DND-41 (cell line): ENCODE results near the gene KIF18B.

Source experiments
- ATAC-seq: fragments of 200-7000 bp; cut with Tn5 transposase; 3 replicates; pipeline ENCODE4 v1.9.1; 2021; ENCODE audit warnings: low read depth; ENCODE audit not compliant: insufficient read depth
- DNase-seq: peaks from one replicate; pipeline ENCODE4 v3.0.0-alpha.2; 2020
- H2AFZ ChIP-seq: 2 replicates; pipeline ENCODE4 v1.6.0; 2012; ENCODE audit warnings: low read depth, low read length
- H3K27ac ChIP-seq: 2 replicates; pipeline ENCODE4 v1.5.1; 2012; ENCODE audit warnings: low read length, inconsistent platforms
- H3K27me3 ChIP-seq: fragments of 200-600 bp; sonication (generic); 2 replicates; pipeline ENCODE4 v1.6.0; 2012; ENCODE audit warnings: low read length, mild to moderate bottlenecking, inconsistent platforms; ENCODE audit not compliant: insufficient read depth, poor library complexity
- H3K36me3 ChIP-seq: 2 replicates; pipeline ENCODE4 v1.5.1; 2012; ENCODE audit warnings: low read length, inconsistent platforms; ENCODE audit not compliant: insufficient read depth
- H3K4me1 ChIP-seq: 2 replicates; pipeline ENCODE4 v1.5.1; 2012; ENCODE audit warnings: mild to moderate bottlenecking, low read length; ENCODE audit not compliant: insufficient read depth
- H3K4me2 ChIP-seq: 2 replicates; pipeline ENCODE4 v1.6.0; 2012; ENCODE audit warnings: mild to moderate bottlenecking, moderate library complexity, low read length, inconsistent platforms; ENCODE audit not compliant: insufficient read depth
- H3K4me3 ChIP-seq, 2 experiments: fragments of 200-600 bp in 1 of 2; shearing (Covaris generic) in 1 of 2; 2 replicates each; pipeline ENCODE4 v1.5.1; 2012 to 2016; ENCODE audit warnings: inconsistent platforms in 2 of 2, low read length in 2 of 2, mild to moderate bottlenecking in 2 of 2, low read depth in 1 of 2, moderate library complexity in 1 of 2
- H3K79me2 ChIP-seq: 2 replicates; pipeline ENCODE4 v1.6.0; 2012; ENCODE audit warnings: low read length, inconsistent platforms; ENCODE audit not compliant: insufficient read depth
- H3K9ac ChIP-seq: 2 replicates; pipeline ENCODE4 v1.6.0; 2012; ENCODE audit warnings: low read depth, mild to moderate bottlenecking, inconsistent platforms, low read length, moderate library complexity
- H3K9me3 ChIP-seq: 2 replicates; pipeline ENCODE4 v1.5.1; 2012; ENCODE audit warnings: low read length, moderate library complexity, mild to moderate bottlenecking, inconsistent platforms; ENCODE audit not compliant: insufficient read depth, severe bottlenecking
- H4K20me1 ChIP-seq: 2 replicates; pipeline ENCODE4 v1.6.0; 2012; ENCODE audit warnings: low read length; ENCODE audit not compliant: insufficient read depth
- EZH2 ChIP-seq: IDR thresholded peaks from 3 replicates; pipeline ENCODE4 v1.6.1; 2012; ENCODE audit warnings: borderline replicate concordance, low read depth, mild to moderate bottlenecking, moderate library complexity, low read length, inconsistent platforms; ENCODE audit not compliant: severe bottlenecking
- TF ChIP-seq, protein P1 (sequence below): IDR thresholded peaks from 2 replicates; pipeline ENCODE4 v1.5.1; 2012; ENCODE audit warnings: borderline replicate concordance, low read length, moderate library complexity, mild to moderate bottlenecking; ENCODE audit not compliant: poor library complexity, severe bottlenecking; ENCODE audit errors: extremely low read depth

The KIF18B gene

DNA sequence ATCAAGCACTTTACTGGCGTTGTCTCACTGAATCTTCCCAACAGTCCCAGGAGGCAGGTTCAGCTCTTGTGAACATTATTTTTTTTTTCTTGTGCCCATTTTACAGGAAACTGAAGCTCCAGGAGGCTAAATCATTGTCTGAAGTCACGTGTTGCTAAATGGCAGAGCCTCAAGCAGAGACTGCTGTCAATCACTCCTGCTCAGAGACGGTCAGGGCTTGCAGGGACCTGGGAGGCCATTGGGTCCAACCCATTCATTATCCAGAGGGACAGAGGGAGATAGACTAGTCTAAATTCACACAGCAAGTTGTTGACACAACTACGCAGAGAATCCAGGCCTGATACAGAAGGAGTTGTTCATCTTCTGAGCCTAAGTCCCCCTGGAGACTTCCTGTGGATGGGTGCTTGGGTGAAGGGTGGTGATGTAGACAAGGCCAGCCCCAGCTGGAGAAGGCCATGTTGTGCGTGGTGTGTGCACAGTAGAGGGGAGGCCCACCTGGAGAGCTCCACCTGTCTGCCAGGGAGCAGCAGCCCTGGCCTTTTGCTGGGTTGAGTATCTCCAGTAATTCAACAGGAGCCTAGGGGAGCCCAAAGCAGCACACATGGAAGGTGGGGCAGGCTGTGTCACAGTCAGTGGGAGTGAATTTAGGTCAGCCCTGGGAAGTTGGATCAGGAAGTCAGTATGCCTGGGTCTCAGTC, 44.8 kb upstream of the KIF18B start:
- Histone ChIP-seq H3K9me3 (no peaks in the 10 kb centered on the region), H3K4me1 (peaks cover 9% of the 10 kb centered on the region), H3K4me2 (no peak overlapping the region), H3K9ac (no peak overlapping the region), H4K20me1 (no peaks in the 10 kb centered on the region; the same call in 1 of the 2 replicates), H3K79me2 (no peaks in the 10 kb centered on the region), H2AFZ (no peak overlapping the region), H3K27ac (no peak overlapping the region), H3K36me3 (no peaks in the 10 kb centered on the region), H3K4me3 (no peak overlapping the region), H3K27me3 (no peaks in the 10 kb centered on the region)
- ATAC-seq (no peak), DNase-seq (no peak)
- TF ChIP-seq, protein P1, sequence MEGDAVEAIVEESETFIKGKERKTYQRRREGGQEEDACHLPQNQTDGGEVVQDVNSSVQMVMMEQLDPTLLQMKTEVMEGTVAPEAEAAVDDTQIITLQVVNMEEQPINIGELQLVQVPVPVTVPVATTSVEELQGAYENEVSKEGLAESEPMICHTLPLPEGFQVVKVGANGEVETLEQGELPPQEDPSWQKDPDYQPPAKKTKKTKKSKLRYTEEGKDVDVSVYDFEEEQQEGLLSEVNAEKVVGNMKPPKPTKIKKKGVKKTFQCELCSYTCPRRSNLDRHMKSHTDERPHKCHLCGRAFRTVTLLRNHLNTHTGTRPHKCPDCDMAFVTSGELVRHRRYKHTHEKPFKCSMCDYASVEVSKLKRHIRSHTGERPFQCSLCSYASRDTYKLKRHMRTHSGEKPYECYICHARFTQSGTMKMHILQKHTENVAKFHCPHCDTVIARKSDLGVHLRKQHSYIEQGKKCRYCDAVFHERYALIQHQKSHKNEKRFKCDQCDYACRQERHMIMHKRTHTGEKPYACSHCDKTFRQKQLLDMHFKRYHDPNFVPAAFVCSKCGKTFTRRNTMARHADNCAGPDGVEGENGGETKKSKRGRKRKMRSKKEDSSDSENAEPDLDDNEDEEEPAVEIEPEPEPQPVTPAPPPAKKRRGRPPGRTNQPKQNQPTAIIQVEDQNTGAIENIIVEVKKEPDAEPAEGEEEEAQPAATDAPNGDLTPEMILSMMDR, result no peak
- no peak for TF ChIP-seq EZH2

DNA sequence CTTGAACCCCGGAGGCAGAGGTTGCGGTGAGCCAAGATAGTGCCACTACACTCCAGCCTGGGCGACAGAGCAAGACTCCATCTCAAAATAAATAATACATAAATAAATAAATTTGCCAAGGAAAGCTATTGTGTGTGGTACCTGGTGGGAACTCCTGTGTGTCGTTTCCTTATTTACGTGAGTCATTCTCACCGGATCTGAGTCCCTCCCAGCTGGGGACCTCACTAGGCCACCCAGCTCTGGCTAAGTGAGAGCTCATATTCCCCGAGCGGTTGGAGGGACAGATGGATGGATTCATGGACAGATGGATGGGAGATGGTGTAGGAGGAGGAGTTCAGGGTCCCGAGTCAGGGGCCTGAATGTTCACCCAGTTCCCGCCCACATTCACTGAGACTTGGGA, 43.4 kb upstream of the KIF18B start:
- Histone ChIP-seq H3K4me1 (peaks cover 22% of the 10 kb centered on the region), H3K79me2 (no peaks in the 10 kb centered on the region), H3K27me3 (no peaks in the 10 kb centered on the region), H3K4me3 (no peak overlapping the region), H3K4me2 (no peak overlapping the region), H2AFZ (no peak overlapping the region), H4K20me1 (no peaks in the 10 kb centered on the region; the same call in 1 of the 2 replicates), H3K9ac (no peak overlapping the region), H3K27ac (no peak overlapping the region), H3K9me3 (no peaks in the 10 kb centered on the region), H3K36me3 (no peaks in the 10 kb centered on the region)
- no peak for DNase-seq
- TF ChIP-seq, protein P1, result no peak
- no peak for TF ChIP-seq EZH2
- no peak for ATAC-seq

DNA sequence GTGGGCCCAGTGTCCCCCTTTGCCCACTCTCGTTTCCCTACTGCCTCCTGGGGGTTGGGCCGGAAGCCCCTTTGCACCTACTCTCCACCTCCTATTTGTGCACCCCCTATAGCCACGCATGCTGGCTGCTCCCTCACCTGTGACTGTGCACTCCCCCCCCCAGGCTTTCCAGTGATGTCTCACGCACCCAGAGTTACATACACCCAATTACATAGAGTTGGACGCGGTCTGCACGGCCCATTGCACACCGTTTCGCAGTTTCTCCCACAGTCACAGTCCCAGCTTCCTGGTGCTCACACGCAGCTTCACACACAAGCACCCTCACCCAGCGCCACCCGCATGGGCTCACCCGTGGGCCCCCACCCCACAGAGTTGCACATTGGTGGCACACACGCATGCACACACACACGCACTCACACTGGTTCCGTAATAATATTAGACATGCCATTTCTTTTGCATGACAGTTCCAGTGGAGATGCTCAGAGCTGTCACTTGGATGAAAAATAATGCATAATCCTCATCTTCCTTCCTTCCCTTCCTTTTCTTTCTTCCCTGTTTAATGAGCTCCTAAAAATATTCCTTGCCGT, 42.1 kb upstream of the KIF18B start:
- H3K4me2 ChIP-seq, result no peak overlapping the region
- H3K36me3 ChIP-seq, result no peaks in the 10 kb centered on the region
- H4K20me1 ChIP-seq, result no peaks in the 10 kb centered on the region; the same call in 1 of the 2 replicates
- H3K4me3 ChIP-seq, result no peak overlapping the region
- TF ChIP-seq EZH2, result no peak
- TF ChIP-seq, protein P1, result no peak
- no peak overlapping the region for H3K27ac ChIP-seq
- DNase-seq (no peak), ATAC-seq (no peak)
- no peaks in the 10 kb centered on the region for H3K27me3 ChIP-seq
- H3K9ac ChIP-seq, result no peak overlapping the region
- H2AFZ ChIP-seq, result no peak overlapping the region
- peaks cover 24% of the 10 kb centered on the region for H3K4me1 ChIP-seq
- no peaks in the 10 kb centered on the region for H3K9me3 ChIP-seq
- H3K79me2 ChIP-seq, result no peaks in the 10 kb centered on the region
